HG02885 (cell line): ENCODE results near the gene MAGI2.
"Not testable (repeated sequence)": the region's sequence is repeated elsewhere in the genome, so short reads cannot be mapped to it uniquely, and the experiment has no call there.

Experiments used
- ATAC-seq: cut with Tn5 transposase; IDR thresholded peaks from one replicate; pipeline ENCODE4 v1.9.1; 2021; ENCODE audit warnings: mild to moderate bottlenecking; ENCODE audit not compliant: unreplicated experiment, poor library complexity

MAGI2 gene

GRCh38 chr7:78301407-78301806 lies 1152.1 kb downstream of the MAGI2 start:
- no peak for ATAC-seq

- no peak for ATAC-seq
Measured at GRCh38 chr7:78299088-78299487, 1154.4 kb downstream of the MAGI2 start.

- ATAC-seq = no peak
Measured at GRCh38 chr7:78296644-78297371, 1156.7 kb downstream of the MAGI2 start.

DNA sequence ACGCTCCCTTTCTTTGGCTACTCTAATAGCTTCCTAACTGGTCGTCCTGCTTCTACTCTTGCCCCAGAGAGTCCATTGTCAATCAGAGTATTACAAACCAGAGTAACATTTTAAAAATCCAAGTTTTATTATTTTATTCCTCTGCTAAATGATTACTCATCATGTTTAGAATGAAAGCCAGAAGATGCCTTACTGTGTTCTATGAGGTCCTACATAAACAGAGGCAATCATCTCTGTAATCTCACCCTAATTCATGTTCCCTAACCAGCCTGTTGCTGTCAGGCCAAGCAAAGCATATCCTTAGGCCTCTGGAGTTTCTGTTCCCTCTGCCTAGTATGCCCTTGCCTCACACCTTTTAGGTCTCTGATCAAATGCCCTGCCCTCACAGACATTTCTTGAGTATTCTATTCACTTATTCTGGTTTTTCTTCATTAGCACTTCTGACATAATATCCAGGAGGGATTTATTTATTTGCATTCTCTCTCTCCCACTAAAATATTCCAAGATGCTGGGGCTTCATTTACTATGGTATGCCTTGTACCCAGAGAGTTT lies 1157.3 kb downstream of the MAGI2 start:
- no peak for ATAC-seq

DNA sequence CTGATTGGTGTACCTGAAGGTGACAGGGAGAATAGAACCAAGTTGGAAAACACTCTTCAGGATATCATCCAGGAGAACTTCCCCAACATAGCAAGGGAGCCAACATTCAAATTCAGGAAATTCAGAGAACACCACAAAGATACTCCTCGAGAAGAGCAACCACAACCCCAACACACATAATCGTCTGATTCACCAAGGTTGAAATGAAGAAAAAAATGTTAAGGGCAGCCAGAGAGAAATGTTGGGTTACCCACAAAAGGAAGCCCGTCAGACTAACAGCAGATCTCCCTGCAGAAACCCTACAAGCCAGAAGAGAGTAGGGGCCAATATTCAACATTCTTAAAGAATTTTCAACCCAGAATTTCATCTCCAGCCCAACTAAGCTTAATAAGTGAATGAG lies 1164.0 kb downstream of the MAGI2 start:
- not testable (repeated sequence) for ATAC-seq

DNA sequence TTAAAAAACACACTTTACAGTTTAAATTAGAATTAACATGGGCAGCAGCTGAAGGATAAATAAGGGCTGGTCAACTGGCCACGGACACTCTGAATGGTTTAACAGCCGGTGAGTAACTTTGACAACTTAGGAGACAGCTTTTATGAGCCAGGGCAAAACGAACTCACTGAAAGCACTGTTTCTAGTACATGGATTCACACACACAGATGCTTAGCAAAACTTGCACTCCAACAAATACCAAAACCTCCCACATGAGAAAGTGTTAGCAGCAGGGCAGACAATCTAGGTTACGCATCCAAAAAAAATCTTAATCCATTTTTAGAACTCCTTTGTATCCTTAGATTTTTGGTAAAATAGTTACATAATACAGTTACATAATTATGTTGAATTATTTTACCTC lies 1168.5 kb downstream of the MAGI2 start:
- no peak for ATAC-seq

DNA sequence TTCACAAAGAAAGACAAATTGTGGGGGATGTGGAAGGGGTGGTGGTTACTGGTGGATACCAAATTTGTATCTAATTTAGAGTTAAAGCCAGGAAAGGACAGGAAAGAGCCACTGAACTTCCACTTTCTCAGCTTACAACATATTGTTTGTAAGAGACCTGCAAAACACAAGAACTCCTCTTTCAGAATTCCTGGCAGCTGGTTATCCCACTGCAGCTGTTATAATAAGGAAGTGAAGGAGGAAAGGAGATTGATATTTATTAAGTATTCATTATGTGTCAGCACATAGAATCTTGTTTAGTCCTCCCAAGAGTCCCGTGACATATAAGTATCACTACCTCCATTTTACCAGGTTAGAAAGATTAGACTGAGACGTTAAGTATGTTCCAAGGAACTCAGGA lies 1173.2 kb downstream of the MAGI2 start:
- ATAC-seq = no peak

- ATAC-seq = no peak
Measured at GRCh38 chr7:78279457-78279856, 1174.0 kb downstream of the MAGI2 start.

GRCh38 chr7:78279032-78279431 lies 1174.4 kb downstream of the MAGI2 start:
- ATAC-seq = no peak

GRCh38 chr7:78267141-78267540 lies 1186.3 kb downstream of the MAGI2 start:
- no peak for ATAC-seq

- ATAC-seq = no peak
Measured at GRCh38 chr7:78265486-78265885, 1188.0 kb downstream of the MAGI2 start.

- ATAC-seq = no peak
Measured at GRCh38 chr7:78265071-78265470, 1188.4 kb downstream of the MAGI2 start.

DNA sequence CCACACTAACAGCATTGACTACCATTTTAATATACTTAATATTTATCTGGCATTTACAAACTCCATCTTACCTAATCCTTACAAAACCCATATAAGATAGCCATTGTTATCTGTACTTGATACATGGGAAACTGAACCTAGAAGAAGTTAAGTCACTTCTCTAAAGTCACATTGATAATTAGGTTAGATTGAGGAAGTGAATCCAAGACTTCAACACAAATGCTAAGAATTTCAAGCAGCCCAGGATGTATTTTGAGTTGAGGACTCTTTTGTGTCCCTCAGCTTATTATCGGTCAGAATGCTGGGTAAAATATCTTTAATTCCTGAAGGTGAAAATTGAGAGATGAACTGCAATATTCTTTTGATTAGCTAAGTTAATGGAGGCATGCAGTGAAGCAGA lies 1189.4 kb downstream of the MAGI2 start:
- ATAC-seq = no peak

DNA sequence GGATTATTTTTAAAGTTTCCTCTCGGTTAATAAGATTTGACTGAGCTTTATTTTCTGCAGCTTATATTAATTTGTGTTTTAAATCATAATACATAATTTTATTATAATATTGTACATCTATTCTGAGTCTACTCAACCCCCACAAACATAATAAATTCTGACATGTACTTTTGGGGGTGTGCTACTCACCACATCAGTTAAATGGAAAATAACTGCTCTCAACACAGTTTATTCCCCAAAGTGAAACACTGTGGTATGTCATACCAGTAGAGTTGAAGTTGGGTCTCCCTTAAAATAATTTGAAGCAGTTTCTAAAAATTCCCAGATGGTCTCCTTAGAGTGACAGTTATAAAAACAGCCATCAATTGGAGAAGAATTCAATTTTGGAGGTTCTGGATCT lies 1191.7 kb downstream of the MAGI2 start:
- no peak for ATAC-seq

GRCh38 chr7:78261302-78261701 lies 1192.2 kb downstream of the MAGI2 start:
- ATAC-seq = no peak

DNA sequence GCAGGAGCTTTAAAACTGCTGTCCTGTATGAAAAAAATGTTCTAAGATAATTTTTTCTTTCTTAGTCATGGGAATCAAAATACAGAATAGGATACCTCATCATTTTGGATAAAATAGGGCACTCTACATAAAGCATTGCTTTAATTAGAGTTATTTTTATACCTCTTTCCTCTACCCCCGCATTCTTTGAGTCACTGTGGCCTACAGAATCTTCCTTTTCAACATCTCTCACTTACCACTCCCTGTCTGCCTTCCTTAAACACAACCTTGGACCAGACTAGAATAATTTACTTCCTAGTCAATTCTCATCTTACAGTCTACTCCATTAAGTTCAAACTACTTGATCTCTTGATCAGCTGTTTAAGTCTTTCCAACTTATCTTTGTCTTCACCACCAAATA lies 1192.6 kb downstream of the MAGI2 start:
- ATAC-seq = no peak

- no peak for ATAC-seq
Measured at GRCh38 chr7:78254726-78255055, 1198.8 kb downstream of the MAGI2 start.

DNA sequence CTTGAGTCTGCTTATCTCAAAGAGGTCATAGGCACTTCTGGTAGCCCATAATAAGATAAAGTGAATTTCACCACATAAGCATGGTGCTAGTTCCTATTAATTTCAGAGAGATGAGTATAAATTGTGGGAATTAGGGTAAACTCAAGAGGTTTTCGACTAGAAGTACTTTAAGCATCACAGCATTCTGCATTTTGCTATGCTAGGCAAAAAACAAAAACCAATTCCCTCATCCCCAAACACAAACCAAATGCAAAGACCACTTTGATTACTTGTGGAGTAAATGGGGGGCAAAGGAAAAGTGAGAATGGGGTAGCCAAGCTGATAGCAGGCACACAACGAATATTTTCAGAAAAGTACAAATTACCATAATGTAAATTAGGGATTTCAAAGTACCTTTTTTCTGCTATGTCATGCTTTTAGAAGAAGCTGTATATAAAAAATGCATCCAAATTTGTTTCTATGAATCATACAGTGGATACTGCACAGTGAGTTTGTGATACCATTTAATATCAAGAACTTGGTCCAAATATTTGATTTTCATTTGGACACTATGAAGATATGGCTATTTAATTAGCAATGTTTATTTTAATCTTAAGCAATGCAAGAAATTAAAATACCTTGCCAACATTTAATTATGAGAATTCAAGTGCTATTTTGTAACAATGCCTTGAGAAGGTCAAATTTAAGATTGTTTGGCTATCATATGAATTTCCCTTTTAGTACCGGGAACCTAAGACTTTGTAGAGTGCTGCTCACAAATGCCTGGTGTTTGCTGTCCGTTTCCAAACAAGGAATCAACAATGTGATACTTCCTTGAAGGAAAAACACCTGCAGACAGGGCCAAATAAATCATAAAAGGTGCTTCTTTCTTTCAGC lies 1199.4 kb downstream of the MAGI2 start:
- no peak for ATAC-seq

GRCh38 chr7:78248867-78249266 lies 1204.6 kb downstream of the MAGI2 start:
- ATAC-seq = no peak

DNA sequence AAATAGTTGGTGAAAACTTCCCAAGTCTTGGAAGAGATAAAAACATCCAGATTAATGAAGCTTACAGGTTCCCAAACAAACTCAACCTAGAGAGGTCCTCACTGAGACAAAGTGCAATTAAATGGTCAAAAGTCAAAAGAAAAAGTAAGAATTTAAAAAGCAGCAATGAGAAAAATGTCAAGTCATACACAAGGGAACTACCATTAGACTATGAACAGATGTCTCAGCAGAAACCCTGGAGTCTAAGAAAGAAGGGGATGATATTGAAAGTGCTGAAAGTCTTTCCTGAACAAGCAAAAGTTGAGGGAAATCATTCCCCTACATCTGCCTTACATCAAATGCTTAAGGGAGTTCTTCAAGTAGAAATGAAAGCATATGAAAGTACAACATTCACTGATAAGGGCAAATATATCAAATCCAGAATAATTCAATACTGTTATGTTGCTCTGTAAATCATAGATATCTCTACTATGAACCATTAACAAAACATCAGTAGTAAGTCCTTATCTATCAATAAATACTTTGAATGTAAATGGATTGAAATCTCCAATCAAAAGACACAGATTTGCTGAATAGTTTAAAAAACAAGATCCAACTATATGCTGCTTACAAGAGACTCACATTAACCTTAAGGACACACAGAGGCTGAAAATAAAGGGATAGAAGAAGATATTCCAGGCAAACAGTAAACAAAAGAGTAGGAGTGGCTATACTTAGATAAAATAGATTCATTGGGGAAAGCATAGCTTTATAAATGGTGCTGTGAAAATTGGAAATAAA lies 1205.4 kb downstream of the MAGI2 start:
- no peak for ATAC-seq

DNA sequence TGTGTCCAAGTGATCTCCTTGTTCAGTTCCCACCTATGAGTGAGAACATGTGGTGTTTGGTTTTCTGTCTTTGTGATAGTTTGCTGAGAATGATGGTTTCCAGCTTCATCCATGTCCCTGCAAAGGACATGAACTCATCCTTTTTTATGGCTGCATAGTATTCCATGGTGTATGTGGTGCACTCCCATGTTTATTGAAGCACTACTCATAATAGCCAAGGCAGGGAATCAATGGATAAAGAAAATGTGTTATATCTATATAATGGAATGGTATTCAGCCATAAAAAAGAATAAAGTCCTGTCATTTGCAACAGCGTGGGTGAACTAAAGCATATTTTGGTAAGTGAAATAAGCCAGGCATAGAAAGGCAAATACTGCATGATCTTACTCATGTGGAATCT lies 1213.3 kb downstream of the MAGI2 start:
- ATAC-seq = not testable (repeated sequence)
